Occipital lobe (tissue), 2 donors: ENCODE results near the gene DENND2A. TPM values are rescaled to one million over a fixed set of nuclear protein-coding genes. Genes with fewer than 3 reads are reported as not detected.

Experiments used
- small RNA-seq: library from RNA; depleted of rRNA; stranded (forward); fragments of <200 nt; gene quantifications from one replicate; pipeline ENCODE3, GENCODE V24; 2014
- total RNA-seq: library from RNA; depleted of rRNA; stranded (reverse); fragments of >200 nt; gene quantifications from one replicate; pipeline ENCODE4 v1.2.3, GENCODE V29; 2014

Gene DENND2A
- total RNA-seq, 1 donor from 2014 or later = 16.4 TPM

Small RNA genes lying within 50 kb of the gene (small RNA-seq; reads per million reads assigned to genes)
- gene RF00019 = not detected
- not detected for gene RN7SL771P

Other genes with a start within 250 kb of the DENND2A start
- gene SLC37A3, start 242.3 kb downstream of the DENND2A start, total RNA-seq = 124 TPM
- not detected for gene RAB19, start 236.8 kb downstream of the DENND2A start, total RNA-seq
- gene MKRN1, start 161.3 kb downstream of the DENND2A start, total RNA-seq = 89.2 TPM
- 47.6 TPM for gene ADCK2, start 32.1 kb upstream of the DENND2A start, total RNA-seq
- gene NDUFB2, start 55.9 kb upstream of the DENND2A start, total RNA-seq = 45.4 TPM